T-helper 17 cell (primary cell): Measurements from ENCODE around the gene CHAC2. TPM values are rescaled to one million over a fixed set of nuclear protein-coding genes. Genes with fewer than 3 reads are reported as not detected.
"Not testable (repeated sequence)": the region's sequence is repeated elsewhere in the genome, so short reads cannot be mapped to it uniquely, and the experiment has no call there.

ENCODE experiments used
- ATAC-seq: fragments of 150-1000 bp; cut with Tn5 transposase; 2 replicates; pipeline ENCODE4 v1.10.0; 2021; ENCODE audit warnings: mild to moderate bottlenecking, moderate library complexity
- DNase-seq, 3 donors: peaks; one replicate each; pipeline versions ENCODE4 v3.0.0 to v3.0.0-alpha.2; 2020 to 2021
- H3K9me3 ChIP-seq: one replicate; pipeline ENCODE4 v1.7.0; 2013; ENCODE audit warnings: low read length, mild to moderate bottlenecking; ENCODE audit not compliant: control insufficient read depth, poor library complexity, severe bottlenecking
- H3K27ac Mint-ChIP-seq: one replicate; pipeline ENCODE4 v1.8.0; 2022; ENCODE audit warnings: mild to moderate bottlenecking, moderate library complexity, mixed read lengths
- H3K27me3 Mint-ChIP-seq: one replicate; pipeline ENCODE4 v1.8.0; 2022; ENCODE audit warnings: mixed read lengths
- H3K36me3 Mint-ChIP-seq: one replicate; pipeline ENCODE4 v1.8.0; 2022; ENCODE audit warnings: low read depth, mixed read lengths
- H3K4me1 Mint-ChIP-seq: one replicate; pipeline ENCODE4 v1.8.0; 2022; ENCODE audit warnings: mild to moderate bottlenecking, mixed read lengths
- H3K4me3 Mint-ChIP-seq: one replicate; pipeline ENCODE4 v1.8.0; 2022; ENCODE audit warnings: mild to moderate bottlenecking, moderate library complexity, mixed read lengths
- total RNA-seq, 4 donors: library from RNA in 2 of 4; stranded (reverse) in 2 of 4; gene quantifications; one replicate each; pipeline ENCODE4 v1.2.3 and lab custom pipeline; 2022 to 2026

CHAC2 gene
- total RNA-seq (under 1 TPM; 0.42 to 0.76 TPM), total RNA-seq (lab: John Stamatoyannopoulos, UW) (0.60 to 4.5 reads per million in 2 donors)

DNA sequence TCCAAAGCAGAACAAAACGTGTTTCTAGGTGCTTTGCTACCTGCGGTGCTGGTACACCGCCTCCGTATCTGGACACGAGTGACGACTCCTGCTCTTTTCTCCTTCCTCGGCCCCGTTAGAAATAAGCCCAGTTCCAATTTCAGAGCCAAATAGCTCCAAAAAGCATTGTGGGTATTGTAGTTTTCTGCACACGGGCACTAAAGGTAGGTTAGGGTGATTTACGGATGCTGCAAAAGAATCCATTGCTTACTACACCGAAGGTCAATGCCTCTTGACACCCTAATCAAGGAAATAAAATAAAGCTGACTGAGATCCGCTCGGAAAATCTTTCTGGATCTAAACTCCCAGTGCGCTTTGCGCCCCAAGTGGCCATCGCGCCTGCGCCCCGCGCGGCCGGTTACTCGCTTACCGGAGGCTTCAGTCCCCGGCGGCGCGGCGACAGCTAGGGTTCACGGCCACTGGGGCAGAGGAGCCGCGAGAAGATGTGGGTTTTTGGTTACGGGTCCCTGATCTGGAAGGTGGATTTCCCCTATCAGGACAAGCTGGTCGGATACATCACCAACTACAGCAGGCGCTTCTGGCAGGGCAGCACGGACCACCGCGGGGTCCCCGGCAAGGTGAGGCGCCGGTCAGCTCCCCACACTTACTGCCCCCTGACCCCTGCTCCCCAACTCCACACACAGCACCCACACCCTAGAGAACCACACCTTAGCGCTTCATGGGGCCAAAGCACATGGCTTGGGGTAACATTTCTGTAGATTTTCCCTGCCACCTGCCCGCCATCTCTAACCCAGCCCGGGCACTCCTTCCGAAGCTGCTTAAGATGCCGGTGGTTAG is at the start of gene CHAC2:
Gene CHAC2, plus strand, starts transcription at position 400 of the 837 bp plus-strand sequence. Its CDS starts 83 bp downstream, at position 483.
- H3K36me3 Mint-ChIP-seq, result no peaks in the 10 kb centered on the region
- H3K4me3 Mint-ChIP-seq, result peak within 1 kb of the TSS; percentile 93
- peaks cover 17% of the 10 kb centered on the region for H3K4me1 Mint-ChIP-seq
- peak; percentile 93 for ATAC-seq
- no peaks in the 10 kb centered on the region for H3K27me3 Mint-ChIP-seq
- peak; percentile 76 to 78 (median 77) for DNase-seq
- H3K27ac Mint-ChIP-seq, result peak within 1 kb of the TSS; percentile 95
- H3K9me3 ChIP-seq, result no peaks in the 10 kb centered on the region

DNA sequence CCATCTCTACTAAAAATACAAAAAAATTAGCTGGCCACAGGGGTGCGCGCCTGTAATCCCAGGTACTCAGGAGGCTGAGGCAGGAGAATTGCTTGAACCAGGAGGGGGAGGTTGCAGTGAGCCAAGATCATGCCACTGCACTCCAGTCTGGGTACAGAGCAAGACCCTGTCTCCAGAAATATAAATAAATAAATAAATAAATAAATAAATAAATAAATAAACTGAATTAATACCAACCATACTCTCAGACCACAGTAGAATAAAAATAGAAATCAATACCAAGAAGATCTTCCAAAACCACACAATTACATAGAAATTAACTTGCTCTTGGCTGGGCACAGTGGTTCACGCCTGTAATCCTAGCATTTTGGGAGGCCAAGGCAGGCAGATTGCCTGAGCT is 46.7 kb upstream of the CHAC2 start:
- not testable (repeated sequence) for ATAC-seq, H3K27me3 Mint-ChIP-seq, H3K9me3 ChIP-seq, H3K36me3 Mint-ChIP-seq, H3K27ac Mint-ChIP-seq, DNase-seq, H3K4me3 Mint-ChIP-seq
- H3K4me1 Mint-ChIP-seq, result peaks cover 14% of the 10 kb centered on the region

DNA sequence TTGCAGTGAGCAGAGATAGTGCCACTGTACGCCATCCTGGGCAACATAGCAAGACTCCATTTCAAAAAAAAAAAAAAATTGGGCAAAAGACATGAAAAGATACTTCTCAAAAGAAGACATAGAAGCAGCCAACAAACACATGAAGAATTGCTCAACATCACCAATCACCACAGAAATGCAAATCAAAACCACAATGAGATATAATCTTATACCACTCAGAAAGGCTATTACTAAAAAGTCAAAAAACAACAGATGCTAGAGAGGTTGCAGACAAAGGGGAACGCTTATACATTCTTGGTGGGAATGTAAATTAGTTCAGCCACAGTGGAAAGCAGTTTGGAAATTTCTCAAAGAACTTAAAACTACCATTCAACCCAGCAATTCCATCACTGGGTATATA is 43.1 kb upstream of the CHAC2 start:
- H3K36me3 Mint-ChIP-seq, result peaks cover 5% of the 10 kb centered on the region
- ATAC-seq, result peak; percentile 32
- H3K27me3 Mint-ChIP-seq, result no peaks in the 10 kb centered on the region
- H3K4me1 Mint-ChIP-seq, result peaks cover 10% of the 10 kb centered on the region
- no peak overlapping the region for H3K27ac Mint-ChIP-seq
- H3K9me3 ChIP-seq, result peaks cover 2% of the 10 kb centered on the region
- DNase-seq, result no peak
- H3K4me3 Mint-ChIP-seq, result no peak overlapping the region

- H3K9me3 ChIP-seq, result peaks cover 2% of the 10 kb centered on the region
- H3K27me3 Mint-ChIP-seq, result no peaks in the 10 kb centered on the region
- no peak for DNase-seq
- no peak for ATAC-seq
- H3K4me3 Mint-ChIP-seq, result no peak overlapping the region
- peaks cover 10% of the 10 kb centered on the region for H3K4me1 Mint-ChIP-seq
- peaks cover under 1% of the 10 kb centered on the region for H3K36me3 Mint-ChIP-seq
- no peak overlapping the region for H3K27ac Mint-ChIP-seq
Measured at GRCh38 chr2:53725662-53726061, 41.9 kb upstream of the CHAC2 start.

DNA sequence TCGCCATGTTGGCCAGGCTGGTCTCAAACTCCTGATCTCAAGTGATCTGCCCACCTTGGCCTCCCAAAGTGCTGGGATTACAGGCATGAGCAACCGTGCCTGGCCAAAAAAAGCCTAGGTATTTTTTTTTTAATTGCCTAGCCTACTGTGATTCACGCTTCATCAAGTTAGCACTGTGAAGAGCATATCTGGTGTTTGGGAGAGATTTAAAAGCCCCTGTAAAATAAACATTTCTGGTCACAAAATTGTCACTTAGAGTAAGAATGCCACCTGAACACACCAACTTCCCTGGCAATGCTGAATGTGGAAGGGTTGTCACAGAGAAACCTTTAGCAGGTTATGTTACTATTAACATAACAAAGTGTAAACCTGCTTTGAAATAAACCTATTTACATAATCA is 39.7 kb upstream of the CHAC2 start:
- H3K36me3 Mint-ChIP-seq, result no peaks in the 10 kb centered on the region
- H3K9me3 ChIP-seq, result peaks cover 2% of the 10 kb centered on the region
- H3K4me3 Mint-ChIP-seq, result no peak overlapping the region
- ATAC-seq (no peak), DNase-seq (no peak)
- H3K4me1 Mint-ChIP-seq, result peaks cover 5% of the 10 kb centered on the region
- H3K27ac Mint-ChIP-seq, result no peak overlapping the region
- no peaks in the 10 kb centered on the region for H3K27me3 Mint-ChIP-seq

GRCh38 chr2:53729143-53729762 is 38.4 kb upstream of the CHAC2 start:
- Mint-ChIP-seq H3K4me1 (peaks cover 6% of the 10 kb centered on the region), H3K27me3 (no peaks in the 10 kb centered on the region), H3K36me3 (no peaks in the 10 kb centered on the region), H3K27ac (no peak overlapping the region), H3K4me3 (no peak overlapping the region)
- no peak for ATAC-seq
- H3K9me3 ChIP-seq, result peaks cover 2% of the 10 kb centered on the region
- no peak for DNase-seq

DNA sequence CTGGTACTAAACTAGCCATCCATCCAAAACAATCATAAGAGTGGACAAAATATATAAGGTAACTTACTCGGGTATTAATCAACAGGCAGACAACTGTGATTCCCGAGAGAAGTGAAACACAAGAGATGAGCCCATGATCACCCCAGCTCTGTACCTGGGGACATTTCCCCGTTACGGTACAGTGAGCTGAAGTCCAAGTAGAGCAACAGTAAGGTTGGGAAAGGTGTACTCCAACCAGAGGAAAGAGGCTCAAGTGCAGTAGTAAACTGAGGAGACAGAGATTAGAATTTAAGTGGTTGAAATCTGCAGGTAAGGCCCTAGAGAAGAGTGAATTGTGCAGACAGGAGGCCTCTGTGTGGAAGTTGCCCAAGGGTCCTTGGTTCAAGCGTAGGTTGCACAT is 30.5 kb upstream of the CHAC2 start:
- ATAC-seq, result no peak
- no peaks in the 10 kb centered on the region for H3K9me3 ChIP-seq
- Mint-ChIP-seq H3K27ac (no peak overlapping the region), H3K4me1 (peaks cover 21% of the 10 kb centered on the region), H3K36me3 (peaks cover 4% of the 10 kb centered on the region), H3K4me3 (no peak overlapping the region), H3K27me3 (no peaks in the 10 kb centered on the region)
- no peak for DNase-seq

DNA sequence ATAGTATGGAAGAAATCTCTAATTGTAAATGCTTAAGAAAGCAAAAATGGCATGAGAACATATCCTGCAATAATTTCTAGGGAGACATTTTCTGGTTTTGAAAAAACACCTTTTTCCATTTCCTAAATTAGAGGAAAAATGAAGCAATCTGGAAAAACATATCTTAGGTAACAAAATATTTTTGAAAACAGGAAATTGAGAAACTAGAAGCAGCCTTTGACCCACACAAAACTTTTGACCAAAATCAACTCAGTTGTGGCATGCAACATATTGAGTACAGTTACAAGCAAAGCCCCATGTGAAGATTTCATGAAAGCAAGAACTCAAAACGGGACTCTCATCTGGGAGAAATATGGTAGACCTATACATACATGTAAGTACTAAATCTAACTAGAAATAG is 28.6 kb upstream of the CHAC2 start:
- H3K4me3 Mint-ChIP-seq, result no peak overlapping the region
- no peaks in the 10 kb centered on the region for H3K9me3 ChIP-seq
- no peaks in the 10 kb centered on the region for H3K27me3 Mint-ChIP-seq
- DNase-seq (no peak), ATAC-seq (no peak)
- H3K36me3 Mint-ChIP-seq, result peaks cover 7% of the 10 kb centered on the region
- H3K27ac Mint-ChIP-seq, result no peak overlapping the region
- H3K4me1 Mint-ChIP-seq, result peaks cover 27% of the 10 kb centered on the region

DNA sequence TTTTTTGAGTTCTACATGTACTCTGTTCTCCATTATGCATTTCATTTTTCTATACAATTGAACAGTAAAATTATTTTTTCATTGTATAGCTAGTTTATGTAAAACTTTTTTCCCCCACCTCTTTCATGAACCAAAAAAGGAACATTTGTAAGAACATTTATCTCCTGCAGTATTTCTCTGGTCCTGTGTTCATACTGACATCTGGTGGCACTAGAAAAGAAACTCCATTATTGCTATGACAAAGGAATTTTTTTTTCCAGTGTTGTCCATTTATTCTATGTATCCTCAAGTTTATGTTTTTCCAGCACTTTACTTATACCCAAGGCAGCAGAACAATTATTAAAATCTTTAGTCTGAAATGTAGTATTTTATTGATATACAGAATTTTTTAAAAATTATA is 27.4 kb upstream of the CHAC2 start:
- no peaks in the 10 kb centered on the region for H3K9me3 ChIP-seq
- H3K27ac Mint-ChIP-seq, result no peak overlapping the region
- no peak for DNase-seq
- H3K4me1 Mint-ChIP-seq, result peaks cover 21% of the 10 kb centered on the region
- no peak overlapping the region for H3K4me3 Mint-ChIP-seq
- ATAC-seq, result no peak
- no peaks in the 10 kb centered on the region for H3K27me3 Mint-ChIP-seq
- H3K36me3 Mint-ChIP-seq, result peaks cover 4% of the 10 kb centered on the region

- H3K4me1 Mint-ChIP-seq, result peaks cover 17% of the 10 kb centered on the region
- H3K4me3 Mint-ChIP-seq, result no peak overlapping the region
- no peak overlapping the region for H3K27ac Mint-ChIP-seq
- DNase-seq (no peak), ATAC-seq (no peak)
- no peaks in the 10 kb centered on the region for H3K9me3 ChIP-seq
- peaks cover 8% of the 10 kb centered on the region for H3K36me3 Mint-ChIP-seq
- H3K27me3 Mint-ChIP-seq, result no peaks in the 10 kb centered on the region
Measured at GRCh38 chr2:53744395-53745065, 23.1 kb upstream of the CHAC2 start.

GRCh38 chr2:53750041-53750768 is 17.4 kb upstream of the CHAC2 start:
- Mint-ChIP-seq H3K36me3 (peaks cover 5% of the 10 kb centered on the region), H3K4me3 (no peak overlapping the region), H3K4me1 (peaks cover 15% of the 10 kb centered on the region), H3K27ac (no peak overlapping the region), H3K27me3 (no peaks in the 10 kb centered on the region)
- DNase-seq (no peak), ATAC-seq (no peak)
- no peaks in the 10 kb centered on the region for H3K9me3 ChIP-seq

DNA sequence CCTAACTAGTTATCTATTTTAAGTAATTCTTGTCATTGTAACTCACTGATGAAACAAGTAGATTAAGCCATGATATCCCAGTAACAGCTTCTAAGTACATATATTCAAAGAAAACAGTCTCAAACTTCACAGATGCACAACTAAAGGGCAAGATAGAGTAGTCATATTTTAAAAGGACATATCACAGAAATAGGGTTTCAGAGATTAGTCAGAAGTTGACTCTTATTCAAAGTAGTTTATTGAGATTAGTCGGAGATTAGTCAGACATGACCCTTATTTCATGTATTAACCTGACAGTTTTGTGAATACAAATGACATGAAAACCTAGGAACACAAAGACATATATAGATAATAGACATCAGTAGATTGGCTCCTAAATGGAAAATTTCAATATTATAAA is 15.9 kb upstream of the CHAC2 start:
- ATAC-seq, result no peak
- H3K27me3 Mint-ChIP-seq, result no peaks in the 10 kb centered on the region
- peaks cover 5% of the 10 kb centered on the region for H3K36me3 Mint-ChIP-seq
- no peak overlapping the region for H3K27ac Mint-ChIP-seq
- peaks cover 15% of the 10 kb centered on the region for H3K4me1 Mint-ChIP-seq
- no peak overlapping the region for H3K4me3 Mint-ChIP-seq
- H3K9me3 ChIP-seq, result no peaks in the 10 kb centered on the region
- no peak for DNase-seq

DNA sequence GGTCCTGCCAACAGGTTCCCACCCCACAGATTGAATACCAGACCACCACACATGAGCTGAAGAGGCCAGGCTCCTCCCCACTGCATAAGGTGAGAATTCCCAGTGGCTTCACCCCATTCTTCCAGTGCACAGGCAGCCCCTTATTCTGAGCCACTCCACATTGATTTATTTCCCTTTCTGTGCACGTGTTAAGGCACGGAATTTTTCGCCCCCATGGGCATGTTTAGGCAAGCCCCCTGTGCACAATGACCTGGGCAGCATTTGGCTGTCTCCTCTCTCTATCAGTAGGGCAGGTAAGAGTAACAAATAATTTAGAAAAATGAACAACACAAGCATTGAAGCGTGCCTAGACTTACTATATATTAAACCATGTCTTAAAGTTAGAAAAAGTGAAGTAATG is 15.2 kb upstream of the CHAC2 start:
- H3K4me1 Mint-ChIP-seq, result peaks cover 15% of the 10 kb centered on the region
- no peak overlapping the region for H3K27ac Mint-ChIP-seq
- no peaks in the 10 kb centered on the region for H3K27me3 Mint-ChIP-seq
- DNase-seq (no peak), ATAC-seq (no peak)
- no peak overlapping the region for H3K4me3 Mint-ChIP-seq
- peaks cover 5% of the 10 kb centered on the region for H3K36me3 Mint-ChIP-seq
- H3K9me3 ChIP-seq, result no peaks in the 10 kb centered on the region
